Stomach smooth muscle (tissue), 2 donors: ENCODE results near the gene MYOT.

Experiments used
- H3K27ac ChIP-seq: one replicate; pipeline ENCODE4 v1.7.0; 2013; ENCODE audit warnings: mild to moderate bottlenecking, low read length, inconsistent platforms
- H3K27me3 ChIP-seq, 2 donors: one replicate each; pipeline ENCODE4 v1.7.0; 2013; ENCODE audit warnings: low read length in 2 of 2; ENCODE audit not compliant: insufficient read depth in 2 of 2, control insufficient read depth in 1 of 2
- H3K36me3 ChIP-seq, 2 donors: one replicate each; pipeline ENCODE4 v1.7.0; 2013; ENCODE audit warnings: low read length in 2 of 2; ENCODE audit not compliant: control insufficient read depth in 2 of 2, insufficient read depth in 2 of 2
- H3K4me1 ChIP-seq: one replicate; pipeline ENCODE4 v1.7.0; 2013; ENCODE audit warnings: low read length; ENCODE audit not compliant: control insufficient read depth, insufficient read depth
- H3K4me3 ChIP-seq, 2 donors: one replicate each; pipeline ENCODE4 v1.7.0; 2013; ENCODE audit warnings: low read length in 2 of 2
- H3K9ac ChIP-seq, 2 donors: one replicate each; pipeline ENCODE4 v1.7.0; 2013; ENCODE audit warnings: low read length in 2 of 2, mild to moderate bottlenecking in 1 of 2
- H3K9me3 ChIP-seq, 2 donors: one replicate each; pipeline ENCODE4 v1.7.0; 2013; ENCODE audit warnings: low read length in 2 of 2; ENCODE audit not compliant: control insufficient read depth in 2 of 2
- donor health status: healthy.
- donor health status: Pancreatic carcinoma.

The MYOT gene

DNA sequence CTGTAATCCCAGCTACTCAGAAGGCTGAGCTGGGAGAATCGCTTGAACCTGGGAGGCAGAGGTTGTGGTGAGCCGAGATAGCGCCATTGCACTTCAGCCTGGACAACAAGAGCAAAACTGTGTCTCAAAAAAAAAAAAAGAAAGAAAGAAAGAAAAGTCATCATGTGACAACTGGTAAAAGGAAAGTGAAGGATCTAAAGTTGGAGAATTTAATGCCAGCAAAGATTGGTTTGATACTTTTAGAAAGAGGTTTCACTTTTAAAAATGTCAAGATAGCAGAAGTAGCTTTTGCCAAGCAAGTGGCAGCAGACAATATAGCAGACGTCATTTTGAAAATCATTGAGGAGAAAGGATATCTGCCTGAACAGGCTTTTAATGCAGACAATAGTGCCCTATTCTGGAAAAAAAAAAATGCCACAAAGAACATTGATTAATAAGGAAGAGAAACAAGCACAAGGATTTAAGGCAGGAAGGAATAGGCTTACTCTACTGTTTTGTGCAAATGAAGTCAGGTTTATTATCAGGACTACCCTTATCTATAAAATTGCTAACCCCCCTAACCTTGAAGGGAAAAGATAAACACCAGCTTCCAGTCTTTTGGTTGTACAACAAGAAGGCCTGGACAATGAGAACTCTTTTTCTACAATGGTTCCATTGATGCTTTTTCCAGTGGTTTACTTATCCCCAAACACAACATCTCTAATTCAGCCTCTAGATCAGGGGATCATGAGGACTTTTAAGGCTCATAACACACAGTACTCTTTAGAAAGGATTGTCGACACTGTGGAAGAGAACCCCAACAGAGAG lies 33.6 kb downstream of the MYOT start:
- Histone ChIP-seq H3K4me1 (no peaks in the 10 kb centered on the region), H3K4me3 (no peak overlapping the region), H3K27ac (no peak overlapping the region), H3K9ac (no peak overlapping the region), H3K9me3 (no peaks in the 10 kb centered on the region), H3K27me3 (no peaks in the 10 kb centered on the region), H3K36me3 (no peaks in the 10 kb centered on the region)

DNA sequence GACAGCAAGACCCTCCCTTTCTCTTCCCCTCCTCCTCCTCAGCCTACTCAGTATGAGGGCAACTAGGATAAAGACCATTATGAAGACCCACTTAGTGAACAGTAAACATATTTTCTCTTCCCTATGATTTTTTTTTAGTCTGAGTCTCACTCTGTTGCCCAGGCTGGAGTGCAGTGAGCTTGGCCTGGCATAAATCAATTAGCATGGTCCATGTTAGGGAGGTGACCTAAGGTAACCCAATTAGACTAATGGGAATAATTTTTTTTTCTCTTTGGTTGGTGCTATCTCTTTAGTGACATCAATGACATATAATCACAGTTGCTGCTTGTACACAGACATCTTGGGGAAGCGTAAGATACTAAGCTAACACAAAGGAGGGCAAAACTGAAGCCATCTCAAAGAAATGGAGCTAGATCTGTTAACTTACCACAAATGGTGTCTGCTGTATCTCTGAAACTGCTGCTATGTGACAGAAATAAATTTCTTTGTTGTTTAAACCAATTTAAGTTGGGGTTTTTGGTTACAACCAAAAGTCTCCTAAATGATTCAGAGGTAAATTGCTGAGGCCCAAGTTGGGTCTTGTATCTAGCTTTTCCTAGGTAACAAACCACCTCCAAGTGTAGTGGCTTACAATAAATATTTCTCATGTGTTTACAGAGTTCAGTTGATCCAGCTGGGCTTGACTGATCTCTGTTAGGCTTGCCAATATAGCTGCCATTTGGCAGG lies 34.9 kb downstream of the MYOT start:
- Histone ChIP-seq H3K27me3 (no peaks in the 10 kb centered on the region), H3K27ac (no peak overlapping the region), H3K9ac (no peak overlapping the region), H3K4me1 (no peaks in the 10 kb centered on the region), H3K4me3 (no peak overlapping the region), H3K36me3 (no peaks in the 10 kb centered on the region), H3K9me3 (no peaks in the 10 kb centered on the region)

GRCh38 chr5:137914758-137915157 lies 47.1 kb downstream of the MYOT start:
- Histone ChIP-seq H3K9ac (no peak overlapping the region), H3K9me3 (no peaks in the 10 kb centered on the region), H3K36me3 (no peaks in the 10 kb centered on the region), H3K27ac (no peak overlapping the region), H3K27me3 (no peaks in the 10 kb centered on the region), H3K4me1 (no peaks in the 10 kb centered on the region), H3K4me3 (no peak overlapping the region)

GRCh38 chr5:137916923-137917322 lies 49.3 kb downstream of the MYOT start:
- H3K27me3 ChIP-seq: no peaks in the 10 kb centered on the region
- no peaks in the 10 kb centered on the region for H3K36me3 ChIP-seq
- no peak overlapping the region for H3K9ac ChIP-seq
- H3K27ac ChIP-seq: no peak overlapping the region
- H3K4me1 ChIP-seq: no peaks in the 10 kb centered on the region
- no peak overlapping the region for H3K4me3 ChIP-seq
- no peaks in the 10 kb centered on the region for H3K9me3 ChIP-seq

GRCh38 chr5:137921931-137922330 lies 54.3 kb downstream of the MYOT start:
- Histone ChIP-seq H3K27me3 (no peaks in the 10 kb centered on the region), H3K9me3 (no peaks in the 10 kb centered on the region), H3K27ac (no peak overlapping the region), H3K4me1 (no peaks in the 10 kb centered on the region), H3K4me3 (no peak overlapping the region), H3K36me3 (no peaks in the 10 kb centered on the region), H3K9ac (no peak overlapping the region)

- H3K27ac ChIP-seq: no peak overlapping the region
- H3K9ac ChIP-seq: no peak overlapping the region
- H3K27me3 ChIP-seq: no peaks in the 10 kb centered on the region
- H3K36me3 ChIP-seq: no peaks in the 10 kb centered on the region
- no peaks in the 10 kb centered on the region for H3K9me3 ChIP-seq
- H3K4me1 ChIP-seq: no peaks in the 10 kb centered on the region
- H3K4me3 ChIP-seq: no peak overlapping the region
Observed at GRCh38 chr5:137923856-137924255, 56.2 kb downstream of the MYOT start.

GRCh38 chr5:137932800-137933199 lies 65.1 kb downstream of the MYOT start:
- H3K4me1 ChIP-seq: peaks cover 2% of the 10 kb centered on the region
- H3K36me3 ChIP-seq: peaks cover 3% of the 10 kb centered on the region in 2 donors
- no peak overlapping the region for H3K9ac ChIP-seq
- H3K27me3 ChIP-seq: no peaks in the 10 kb centered on the region
- H3K4me3 ChIP-seq: no peak overlapping the region
- H3K27ac ChIP-seq: peak overlapping the region; percentile 2
- H3K9me3 ChIP-seq: no peaks in the 10 kb centered on the region

- Histone ChIP-seq H3K27me3 (no peaks in the 10 kb centered on the region), H3K4me1 (peaks cover 2% of the 10 kb centered on the region), H3K36me3 (peaks cover 3 to 5% of the 10 kb centered on the region in 2 donors), H3K4me3 (no peak overlapping the region), H3K9me3 (no peaks in the 10 kb centered on the region), H3K9ac (no peak overlapping the region), H3K27ac (peak overlapping the region; percentile 2)
Observed at GRCh38 chr5:137933491-137933911, 65.8 kb downstream of the MYOT start.

- Histone ChIP-seq H3K9me3 (no peaks in the 10 kb centered on the region), H3K27me3 (no peaks in the 10 kb centered on the region), H3K4me3 (no peak overlapping the region), H3K27ac (no peak overlapping the region), H3K9ac (no peak overlapping the region), H3K36me3 (peaks cover 14 to 22% of the 10 kb centered on the region in 2 donors), H3K4me1 (peaks cover 2% of the 10 kb centered on the region)
Observed at GRCh38 chr5:137935190-137935589, 67.5 kb downstream of the MYOT start.

DNA sequence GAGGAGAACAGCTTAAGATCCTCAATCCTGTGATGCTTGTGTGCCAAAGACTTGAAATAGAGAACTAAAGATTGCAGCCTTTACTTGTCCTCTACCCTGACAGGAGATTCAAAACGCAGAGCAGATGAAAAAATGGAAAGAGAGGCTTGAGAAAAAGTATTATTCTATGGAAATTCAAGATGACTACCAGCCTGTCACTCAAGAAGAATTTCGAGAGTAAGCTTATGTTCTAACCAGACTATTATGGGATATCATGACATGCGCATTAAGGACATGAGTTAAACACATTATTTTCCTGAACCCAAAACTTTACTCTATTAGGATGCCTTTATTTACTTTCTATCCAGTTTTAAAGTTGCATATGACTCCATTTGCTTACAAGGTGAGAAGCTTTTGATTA lies 68.0 kb downstream of the MYOT start:
- Histone ChIP-seq H3K4me3 (no peak overlapping the region), H3K27me3 (no peaks in the 10 kb centered on the region), H3K9me3 (no peaks in the 10 kb centered on the region), H3K36me3 (peaks cover 14 to 23% of the 10 kb centered on the region in 2 donors), H3K27ac (no peak overlapping the region), H3K4me1 (peaks cover 2% of the 10 kb centered on the region), H3K9ac (no peak overlapping the region)
